GM12801 (cell line): ENCODE results near the gene BAD.

Experiments used
- TF ChIP-seq, protein P1 (sequence below): IDR thresholded peaks from one replicate; pipeline ENCODE4 v1.5.1; 2011; ENCODE audit warnings: control low read depth; ENCODE audit not compliant: insufficient read length; ENCODE audit errors: extremely low read depth

Gene BAD

DNA sequence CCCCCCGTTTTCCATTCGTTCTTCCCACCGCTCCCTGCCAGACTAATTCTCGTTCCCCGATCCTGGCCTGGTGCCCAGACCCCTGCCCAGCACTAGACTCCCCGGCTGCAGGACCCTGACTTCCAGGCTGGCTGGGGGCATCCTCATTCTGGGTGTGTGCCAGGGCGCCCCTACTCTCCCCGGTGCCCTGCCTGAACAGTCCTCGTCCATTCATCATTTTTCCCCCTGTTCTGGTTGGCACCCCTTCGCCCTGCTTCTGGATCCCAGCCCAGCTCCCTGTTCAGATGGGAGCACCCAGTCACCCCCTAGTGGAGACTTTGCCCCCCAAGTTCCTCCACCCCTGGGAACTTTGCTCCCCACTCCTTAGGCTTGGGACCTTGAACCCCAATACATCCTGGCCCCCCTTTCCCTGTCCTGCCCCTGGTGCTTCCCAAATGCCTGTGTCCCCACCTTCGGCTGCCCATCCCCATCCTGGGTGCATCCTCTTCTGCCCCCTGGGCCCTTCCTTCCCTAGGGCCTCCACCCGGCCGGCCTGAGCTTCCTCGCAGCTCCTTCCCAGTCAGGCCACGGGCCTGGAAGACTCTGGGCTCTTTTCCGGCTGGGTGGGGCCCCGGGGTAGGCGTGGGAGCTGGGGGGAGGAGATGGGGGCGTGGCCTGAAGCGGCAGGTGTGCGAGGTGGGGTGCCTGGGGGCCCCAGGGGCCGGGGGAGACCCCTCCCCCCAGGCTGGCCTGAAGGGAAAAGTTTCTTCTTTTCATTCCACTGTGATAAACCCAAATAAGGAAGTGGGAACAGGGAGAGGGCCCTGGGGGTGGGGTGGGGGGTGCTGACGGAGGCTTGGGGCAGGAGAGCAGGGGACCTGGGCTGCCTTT is 32.2 kb downstream of the BAD start:
- TF ChIP-seq, protein P1, sequence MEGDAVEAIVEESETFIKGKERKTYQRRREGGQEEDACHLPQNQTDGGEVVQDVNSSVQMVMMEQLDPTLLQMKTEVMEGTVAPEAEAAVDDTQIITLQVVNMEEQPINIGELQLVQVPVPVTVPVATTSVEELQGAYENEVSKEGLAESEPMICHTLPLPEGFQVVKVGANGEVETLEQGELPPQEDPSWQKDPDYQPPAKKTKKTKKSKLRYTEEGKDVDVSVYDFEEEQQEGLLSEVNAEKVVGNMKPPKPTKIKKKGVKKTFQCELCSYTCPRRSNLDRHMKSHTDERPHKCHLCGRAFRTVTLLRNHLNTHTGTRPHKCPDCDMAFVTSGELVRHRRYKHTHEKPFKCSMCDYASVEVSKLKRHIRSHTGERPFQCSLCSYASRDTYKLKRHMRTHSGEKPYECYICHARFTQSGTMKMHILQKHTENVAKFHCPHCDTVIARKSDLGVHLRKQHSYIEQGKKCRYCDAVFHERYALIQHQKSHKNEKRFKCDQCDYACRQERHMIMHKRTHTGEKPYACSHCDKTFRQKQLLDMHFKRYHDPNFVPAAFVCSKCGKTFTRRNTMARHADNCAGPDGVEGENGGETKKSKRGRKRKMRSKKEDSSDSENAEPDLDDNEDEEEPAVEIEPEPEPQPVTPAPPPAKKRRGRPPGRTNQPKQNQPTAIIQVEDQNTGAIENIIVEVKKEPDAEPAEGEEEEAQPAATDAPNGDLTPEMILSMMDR, result no peak

DNA sequence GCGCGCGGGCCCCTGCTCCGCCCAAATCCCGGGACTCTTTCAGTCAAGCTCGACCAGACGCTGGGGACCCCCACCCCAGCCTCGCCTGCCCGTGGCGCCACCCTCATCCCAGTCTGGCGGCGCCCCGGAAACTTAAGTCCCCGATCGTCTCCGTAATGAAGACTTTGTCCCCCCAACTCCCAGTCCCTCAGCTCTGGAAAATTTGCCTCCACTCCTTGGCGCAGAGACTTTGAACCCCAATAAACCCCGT is 32.8 kb downstream of the BAD start:
- TF ChIP-seq, protein P1, result no peak

DNA sequence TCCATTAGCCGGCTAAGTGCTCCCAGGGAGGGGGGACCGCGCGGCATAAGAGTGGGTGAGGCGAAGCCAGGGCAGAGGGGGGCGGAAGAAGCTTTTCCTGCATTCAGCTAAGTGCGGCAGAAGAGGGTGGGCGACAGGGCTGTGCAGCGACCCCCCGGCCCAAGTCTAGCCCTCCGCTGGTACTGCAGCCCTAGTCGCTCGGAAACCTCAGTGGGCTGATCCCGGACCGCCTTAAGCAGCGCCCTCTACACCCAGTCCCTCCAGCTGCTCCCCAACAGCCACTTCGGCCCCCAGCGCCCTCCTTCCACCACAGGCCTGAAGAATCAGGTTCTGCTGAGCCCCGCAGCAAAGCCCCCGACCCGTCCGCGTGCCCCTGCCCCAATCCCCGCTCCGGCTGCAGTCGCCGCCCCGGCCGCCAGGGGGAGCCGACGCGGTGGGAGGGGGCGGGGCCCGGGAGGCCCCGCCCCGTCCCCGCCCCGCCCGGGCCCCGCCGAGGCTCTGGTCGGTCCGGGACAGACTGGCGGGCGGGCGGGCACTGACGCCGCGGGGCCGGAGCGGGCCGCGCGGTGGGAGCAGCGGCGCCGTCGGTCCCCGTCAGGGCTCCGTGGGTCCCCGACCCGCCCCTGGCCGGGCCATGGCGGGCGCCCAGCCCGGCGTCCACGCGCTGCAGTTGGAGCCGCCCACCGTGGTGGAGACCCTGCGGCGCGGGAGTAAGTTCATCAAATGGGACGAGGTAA is 33.3 kb downstream of the BAD start, which contains the start of gene PLCB3:
Gene PLCB3, plus strand, starts transcription at position 515 of the 737 bp plus-strand sequence. Its CDS starts 120 bp downstream, at position 635.
- TF ChIP-seq, protein P1, result no peak

DNA sequence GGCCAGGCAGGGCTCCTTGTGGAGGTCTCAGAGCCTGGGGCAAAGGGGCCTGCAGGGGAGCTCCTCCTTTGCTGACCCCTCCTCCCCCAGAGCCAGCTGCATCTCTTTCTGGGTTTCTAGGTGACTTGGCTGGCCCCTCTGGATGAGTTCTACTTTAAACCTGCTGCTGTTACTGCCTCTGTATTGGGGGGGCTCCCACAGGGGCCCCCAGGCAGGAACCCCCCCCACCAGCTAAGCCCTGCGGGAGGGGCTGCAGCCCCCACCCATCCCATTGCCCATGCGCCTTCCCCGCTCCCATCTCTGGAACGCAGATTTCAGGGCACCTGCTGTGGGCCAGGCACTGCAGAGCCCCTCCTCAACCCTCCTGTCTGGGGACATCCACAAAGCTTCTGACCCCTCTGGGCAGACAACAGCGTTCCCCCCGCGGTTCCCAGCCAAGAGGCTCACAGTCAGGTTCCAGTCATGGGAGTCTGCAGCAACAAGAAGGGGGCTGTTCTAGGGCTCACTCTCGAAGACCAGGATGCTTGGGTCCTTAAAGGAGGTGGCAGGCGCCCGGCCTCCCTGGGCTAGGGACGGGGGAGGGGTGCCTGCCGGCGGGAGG is 34.0 kb downstream of the BAD start:
- TF ChIP-seq, protein P1, result no peak

DNA sequence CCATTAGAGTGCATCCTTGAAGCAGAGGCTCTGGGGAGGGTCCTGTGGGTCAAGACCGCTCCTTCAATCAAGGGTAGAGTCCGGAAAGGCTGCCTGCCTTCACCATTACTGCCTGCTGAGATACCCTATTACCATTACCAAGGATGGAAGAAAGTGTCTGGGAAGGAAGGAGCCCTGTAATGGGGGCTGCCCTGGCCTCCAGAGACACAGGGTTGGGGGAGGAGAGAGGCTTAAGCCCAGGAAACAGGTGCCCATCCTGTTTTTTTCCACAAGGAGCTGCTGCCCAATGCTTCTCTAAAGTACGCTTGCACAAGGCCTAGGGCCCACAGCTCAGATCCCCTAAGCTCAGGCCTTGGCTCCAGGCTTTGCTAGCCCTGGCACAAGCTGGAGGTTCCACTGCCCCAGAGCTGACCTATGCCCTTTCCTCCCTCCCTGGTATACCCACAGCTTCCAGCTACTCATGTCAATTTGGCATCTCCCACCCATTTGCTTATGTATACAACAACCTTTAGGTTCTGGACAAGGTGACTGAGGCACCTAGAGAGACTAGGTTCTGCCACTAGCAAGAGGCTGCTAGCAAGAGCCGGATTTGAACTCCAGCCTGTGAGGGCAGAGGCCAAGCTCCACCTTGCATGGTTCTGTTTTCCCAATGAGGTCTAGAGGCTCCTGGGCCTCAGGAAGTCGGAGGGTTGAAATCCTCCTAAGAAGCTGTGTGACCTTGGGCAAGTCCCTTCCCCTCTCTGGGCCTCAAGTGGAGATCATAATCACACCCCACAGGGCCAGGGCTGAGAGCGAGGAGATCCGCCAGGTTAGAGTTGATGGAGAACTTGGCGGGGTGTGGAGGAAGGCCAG is 34.7 kb downstream of the BAD start:
- TF ChIP-seq, protein P1, result no peak

DNA sequence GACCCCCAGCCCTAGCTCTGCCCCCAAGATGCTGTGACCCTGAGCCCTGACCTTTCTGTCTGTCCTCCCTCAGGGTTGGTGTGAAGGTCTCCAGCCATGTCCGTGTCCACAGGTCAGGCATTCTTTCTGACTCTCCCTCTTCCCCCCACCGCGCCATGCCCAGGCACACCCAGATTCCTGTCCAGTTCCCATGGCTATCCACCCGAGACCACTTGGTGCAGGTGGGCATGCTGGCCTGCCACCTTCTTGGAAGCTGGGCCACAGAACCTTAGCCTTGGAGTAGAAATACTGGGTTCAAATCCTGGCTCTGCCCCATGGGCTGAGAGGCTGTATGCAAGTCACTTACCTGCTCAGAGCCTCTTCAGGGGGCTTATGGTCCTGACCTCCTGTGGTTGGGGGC is 35.4 kb downstream of the BAD start:
- TF ChIP-seq, protein P1, result no peak

DNA sequence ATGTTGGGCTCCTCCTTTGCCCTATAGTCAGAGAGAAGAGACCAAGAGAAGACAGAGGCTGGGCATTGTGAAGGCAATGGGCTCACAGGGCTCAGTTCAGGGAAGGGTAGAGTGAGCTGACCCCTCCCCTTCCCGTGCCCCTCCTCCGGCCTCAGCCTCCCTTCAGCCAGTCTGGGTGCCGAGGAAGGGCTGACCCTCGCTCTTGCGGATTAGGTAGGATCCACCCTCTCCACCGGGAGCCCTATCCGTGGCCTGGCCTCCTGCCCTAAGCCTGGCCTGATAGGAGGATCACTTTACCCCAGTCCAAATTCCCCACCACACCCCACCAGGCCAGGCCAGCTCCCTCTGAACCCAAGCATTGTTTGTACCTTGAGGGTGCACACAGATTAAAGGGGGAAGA is 35.9 kb downstream of the BAD start:
- TF ChIP-seq, protein P1, result no peak
